HEK293 (cell line): ENCODE results near the gene STIM1.

Experiments
- CTCF ChIA-PET: fragments of 350-600 bp; formaldehyde crosslinking; extraction: SDS; loops from one replicate; lab custom pipeline; 2021; ENCODE audit warnings: antibody characterized with exemption; lab: Yijun Ruan, JAX
- POLR2A ChIA-PET: fragments of 300-600 bp; formaldehyde crosslinking; extraction: SDS; loops from one replicate; lab custom pipeline; 2020; ENCODE audit warnings: antibody characterized with exemption, inconsistent platforms; lab: Yijun Ruan, JAX
- H3K27ac ChIP-seq: fragments of 200-500 bp; sonication (Bioruptor generic); 2 replicates; pipeline ENCODE4 v1.5.1; 2014; ENCODE audit warnings: low read depth, low read length, control low read depth, inconsistent platforms; ENCODE audit errors: extremely low read depth
- H3K36me3 ChIP-seq, 2 experiments: fragments of 200-500 bp in 1 of 2; sonication (Bioruptor generic) in 1 of 2; 1 replicate in 1 of 2; 2 replicates in 1 of 2; pipeline ENCODE4 v1.5.1; 2014 to 2017; ENCODE audit warnings: inconsistent platforms in 2 of 2, low read length in 2 of 2; ENCODE audit not compliant: control insufficient read depth in 2 of 2, insufficient read depth in 1 of 2
- H3K4me1 ChIP-seq: fragments of 200-500 bp; sonication (Bioruptor generic); 2 replicates; pipeline ENCODE4 v1.5.1; 2014; ENCODE audit warnings: mild to moderate bottlenecking, low read length, inconsistent platforms; ENCODE audit not compliant: control insufficient read depth, insufficient read depth
- H3K4me3 ChIP-seq: 2 replicates; pipeline ENCODE4 v1.5.1; 2011; ENCODE audit warnings: low read depth, mild to moderate bottlenecking, control low read depth, low read length, moderate library complexity
- H3K9me3 ChIP-seq: fragments of 200-500 bp; sonication (Bioruptor generic); 2 replicates; pipeline ENCODE4 v1.5.1; 2014; ENCODE audit warnings: low read depth, low read length, inconsistent platforms; ENCODE audit not compliant: control insufficient read depth, insufficient read depth
- HOXA7 ChIP-seq: sonication (generic); formaldehyde crosslinking; IDR thresholded peaks from 2 replicates; pipeline ENCODE4 v1.8.1; 2022; ENCODE audit warnings: missing genetic modification reagents, borderline replicate concordance
- MYNN ChIP-seq: fragments of 450-650 bp; formaldehyde crosslinking; IDR thresholded peaks from 2 replicates; pipeline ENCODE4 v1.5.1; 2016; ENCODE audit warnings: missing biosample characterization, missing genetic modification characterization, borderline replicate concordance
- PBX3 ChIP-seq: sonication (generic); formaldehyde crosslinking; IDR thresholded peaks from 2 replicates; pipeline ENCODE4 v1.8.1; 2022; ENCODE audit warnings: mild to moderate bottlenecking, moderate library complexity, missing genetic modification reagents
- PRDM1 ChIP-seq: fragments of 450-650 bp; formaldehyde crosslinking; IDR thresholded peaks from 2 replicates; pipeline ENCODE4; 2016; ENCODE audit warnings: missing biosample characterization, missing genetic modification characterization
- ZFHX2 ChIP-seq: fragments of 450-650 bp; formaldehyde crosslinking; conservative IDR thresholded peaks from 2 replicates; pipeline ENCODE4 v1.5.1; 2016; ENCODE audit warnings: missing biosample characterization, missing genetic modification characterization
- ZNF148 ChIP-seq: fragments of 450-650 bp; formaldehyde crosslinking; IDR thresholded peaks from 2 replicates; pipeline ENCODE4 v1.5.0; 2017; ENCODE audit warnings: missing biosample characterization, missing genetic modification characterization, borderline replicate concordance
- ZNF155 ChIP-seq: fragments of 450-650 bp; formaldehyde crosslinking; IDR thresholded peaks from 2 replicates; pipeline ENCODE4 v1.5.1; 2016; ENCODE audit warnings: missing biosample characterization, missing genetic modification characterization
- ZNF16 ChIP-seq: fragments of 450-650 bp; formaldehyde crosslinking; IDR thresholded peaks from 2 replicates; pipeline ENCODE4 v1.5.1; 2016; ENCODE audit warnings: low read depth, missing biosample characterization, missing genetic modification characterization
- ZNF214 ChIP-seq: fragments of 450-650 bp; formaldehyde crosslinking; IDR thresholded peaks from 2 replicates; pipeline ENCODE4 v1.5.1; 2017; ENCODE audit warnings: missing biosample characterization, mild to moderate bottlenecking, missing genetic modification characterization, borderline replicate concordance
- ZNF248 ChIP-seq: fragments of 450-650 bp; formaldehyde crosslinking; IDR thresholded peaks from 2 replicates; pipeline ENCODE4 v1.5.1; 2017; ENCODE audit warnings: missing biosample characterization, missing genetic modification characterization
- ZNF341 ChIP-seq: fragments of 450-650 bp; formaldehyde crosslinking; IDR thresholded peaks from 2 replicates; pipeline ENCODE4; 2016; ENCODE audit warnings: low read depth, missing biosample characterization, missing genetic modification characterization
- ZNF37A ChIP-seq: fragments of 450-650 bp; IDR thresholded peaks from 2 replicates; pipeline ENCODE4 v1.5.1; 2018; ENCODE audit warnings: missing biosample characterization, missing genetic modification characterization
- ZNF423 ChIP-seq: fragments of 450-650 bp; formaldehyde crosslinking; IDR thresholded peaks from 2 replicates; pipeline ENCODE4 v1.5.1; 2016; ENCODE audit warnings: missing biosample characterization, missing genetic modification characterization
- ZNF518A ChIP-seq: fragments of 450-650 bp; formaldehyde crosslinking; conservative IDR thresholded peaks from 2 replicates; pipeline ENCODE4 v1.5.1; 2016; ENCODE audit warnings: low read depth, missing biosample characterization, missing genetic modification characterization
- ZNF521 ChIP-seq: fragments of 450-650 bp; formaldehyde crosslinking; IDR thresholded peaks from 2 replicates; pipeline ENCODE4 v1.5.1; 2017; ENCODE audit warnings: missing biosample characterization, mild to moderate bottlenecking, missing genetic modification characterization
- ZNF704 ChIP-seq: fragments of 450-650 bp; formaldehyde crosslinking; IDR thresholded peaks from 2 replicates; pipeline ENCODE4 v1.5.1; 2016; ENCODE audit warnings: missing biosample characterization, missing genetic modification characterization
- ZNF830 ChIP-seq: fragments of 450-650 bp; IDR thresholded peaks from 2 replicates; pipeline ENCODE4 v1.5.0; 2018; ENCODE audit warnings: missing biosample characterization, missing genetic modification characterization, low read depth, mild to moderate bottlenecking, moderate library complexity
- ZSCAN16 ChIP-seq: fragments of 450-650 bp; formaldehyde crosslinking; IDR thresholded peaks from 2 replicates; pipeline ENCODE4 v1.5.1; 2016; ENCODE audit warnings: missing biosample characterization, missing genetic modification characterization
- TF ChIP-seq, protein P1 (sequence below): fragments of 450-650 bp; formaldehyde crosslinking; IDR thresholded peaks from 2 replicates; pipeline ENCODE4 v1.5.1; 2016; ENCODE audit warnings: missing biosample characterization, missing genetic modification characterization
- TF ChIP-seq, protein P2 (sequence below): fragments of 450-650 bp; IDR thresholded peaks from 2 replicates; pipeline ENCODE4 v1.5.1; 2018; ENCODE audit warnings: missing biosample characterization, missing genetic modification characterization
- TF ChIP-seq, protein P3 (sequence below): fragments of 450-650 bp; formaldehyde crosslinking; IDR thresholded peaks from 2 replicates; pipeline ENCODE4 v1.5.1; 2016; ENCODE audit warnings: missing biosample characterization, missing genetic modification characterization

Gene STIM1

GRCh38 chr11:3880724-3881123, 25.3 kb downstream of the STIM1 start (continued):
- TF ChIP-seq ZNF518A (tag by site-specific recombination) = no peak
- TF ChIP-seq MYNN (tag by site-specific recombination) = no peak
- TF ChIP-seq HOXA7 = no peak
- TF ChIP-seq, protein P1, sequence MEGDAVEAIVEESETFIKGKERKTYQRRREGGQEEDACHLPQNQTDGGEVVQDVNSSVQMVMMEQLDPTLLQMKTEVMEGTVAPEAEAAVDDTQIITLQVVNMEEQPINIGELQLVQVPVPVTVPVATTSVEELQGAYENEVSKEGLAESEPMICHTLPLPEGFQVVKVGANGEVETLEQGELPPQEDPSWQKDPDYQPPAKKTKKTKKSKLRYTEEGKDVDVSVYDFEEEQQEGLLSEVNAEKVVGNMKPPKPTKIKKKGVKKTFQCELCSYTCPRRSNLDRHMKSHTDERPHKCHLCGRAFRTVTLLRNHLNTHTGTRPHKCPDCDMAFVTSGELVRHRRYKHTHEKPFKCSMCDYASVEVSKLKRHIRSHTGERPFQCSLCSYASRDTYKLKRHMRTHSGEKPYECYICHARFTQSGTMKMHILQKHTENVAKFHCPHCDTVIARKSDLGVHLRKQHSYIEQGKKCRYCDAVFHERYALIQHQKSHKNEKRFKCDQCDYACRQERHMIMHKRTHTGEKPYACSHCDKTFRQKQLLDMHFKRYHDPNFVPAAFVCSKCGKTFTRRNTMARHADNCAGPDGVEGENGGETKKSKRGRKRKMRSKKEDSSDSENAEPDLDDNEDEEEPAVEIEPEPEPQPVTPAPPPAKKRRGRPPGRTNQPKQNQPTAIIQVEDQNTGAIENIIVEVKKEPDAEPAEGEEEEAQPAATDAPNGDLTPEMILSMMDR (tag by site-specific recombination) = no peak
- TF ChIP-seq ZNF16 (tag by site-specific recombination) = no peak
- no peak for TF ChIP-seq ZSCAN16 (tag by site-specific recombination)
- TF ChIP-seq ZNF155 (tag by site-specific recombination) = no peak
- no peak for TF ChIP-seq PRDM1
- TF ChIP-seq ZNF148 = no peak
- TF ChIP-seq ZNF214 (tag by site-specific recombination) = no peak
- no peak for TF ChIP-seq ZNF37A (tag by site-specific recombination)

DNA sequence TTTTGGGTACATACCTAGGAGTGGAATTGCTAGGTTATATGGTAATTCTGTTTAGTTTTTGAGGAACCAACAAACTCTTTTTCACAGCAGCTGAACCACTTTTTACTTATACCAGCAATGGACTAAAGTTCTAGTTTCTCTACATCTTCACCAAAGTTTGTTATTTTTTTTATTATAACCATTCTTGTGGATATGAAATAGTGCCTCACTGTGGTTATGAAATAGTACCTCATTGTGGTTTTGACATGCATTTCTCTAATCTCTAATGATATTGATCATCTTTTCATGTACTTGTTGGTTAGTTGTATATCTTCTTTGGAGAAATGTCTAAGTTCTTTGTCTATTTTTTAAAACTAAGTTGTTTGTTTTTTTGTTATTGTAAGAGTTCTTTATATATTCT, 27.2 kb downstream of the STIM1 start:
- ChIA-PET POLR2A (no interaction called here), CTCF (interaction anchor here (1.9 kb wide), 1 partner anchor 28 kb away, joined by 8 read pairs; the partner anchor contains the start of gene STIM1)
- TF ChIP-seq ZNF830 (tag by site-specific recombination) = no peak
- TF ChIP-seq ZNF341 (tag by site-specific recombination) = no peak
- no peak for TF ChIP-seq ZFHX2
- no peak for TF ChIP-seq ZNF423 (tag by site-specific recombination)
- TF ChIP-seq ZNF521 = no peak
- no peak for TF ChIP-seq PBX3 (CRISPR knock-in tag)
- TF ChIP-seq, protein P2, sequence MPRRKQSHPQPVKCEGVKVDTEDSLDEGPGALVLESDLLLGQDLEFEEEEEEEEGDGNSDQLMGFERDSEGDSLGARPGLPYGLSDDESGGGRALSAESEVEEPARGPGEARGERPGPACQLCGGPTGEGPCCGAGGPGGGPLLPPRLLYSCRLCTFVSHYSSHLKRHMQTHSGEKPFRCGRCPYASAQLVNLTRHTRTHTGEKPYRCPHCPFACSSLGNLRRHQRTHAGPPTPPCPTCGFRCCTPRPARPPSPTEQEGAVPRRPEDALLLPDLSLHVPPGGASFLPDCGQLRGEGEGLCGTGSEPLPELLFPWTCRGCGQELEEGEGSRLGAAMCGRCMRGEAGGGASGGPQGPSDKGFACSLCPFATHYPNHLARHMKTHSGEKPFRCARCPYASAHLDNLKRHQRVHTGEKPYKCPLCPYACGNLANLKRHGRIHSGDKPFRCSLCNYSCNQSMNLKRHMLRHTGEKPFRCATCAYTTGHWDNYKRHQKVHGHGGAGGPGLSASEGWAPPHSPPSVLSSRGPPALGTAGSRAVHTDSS (tag by site-specific recombination) = no peak
- no peak for TF ChIP-seq ZNF704
- TF ChIP-seq, protein P3, sequence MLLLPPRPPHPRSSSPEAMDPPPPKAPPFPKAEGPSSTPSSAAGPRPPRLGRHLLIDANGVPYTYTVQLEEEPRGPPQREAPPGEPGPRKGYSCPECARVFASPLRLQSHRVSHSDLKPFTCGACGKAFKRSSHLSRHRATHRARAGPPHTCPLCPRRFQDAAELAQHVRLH = no peak
- no peak for TF ChIP-seq ZNF248 (tag by site-specific recombination)
- Histone ChIP-seq H3K36me3 (no peaks in the 10 kb centered on the region), H3K4me3 (no peak overlapping the region), H3K27ac (no peak overlapping the region), H3K9me3 (no peaks in the 10 kb centered on the region), H3K4me1 (no peaks in the 10 kb centered on the region; the same call in 1 of the 2 replicates)
